ENCODE data around the gene ARAP2.

DNA sequence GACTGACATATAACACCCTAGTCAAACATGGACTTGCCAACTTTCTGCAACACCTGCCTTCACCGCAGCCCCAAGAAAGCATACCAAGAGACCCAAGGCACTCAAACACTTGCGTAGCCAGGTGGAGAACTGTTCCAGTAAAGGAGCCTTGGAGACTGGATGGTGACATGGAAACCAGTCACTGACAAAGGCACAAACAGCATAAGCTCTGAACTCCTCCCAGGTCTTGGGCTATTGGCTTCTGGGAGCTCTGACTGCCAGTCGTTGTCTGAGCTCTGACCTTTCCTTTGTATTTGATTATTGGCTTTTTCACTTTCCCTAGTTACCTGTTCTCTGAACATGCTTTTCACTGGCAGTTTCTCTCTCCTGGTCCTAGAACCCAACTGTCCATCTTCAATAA lies 38.3 kb downstream of the ARAP2 start:
- TF ChIP-seq, protein P1, sequence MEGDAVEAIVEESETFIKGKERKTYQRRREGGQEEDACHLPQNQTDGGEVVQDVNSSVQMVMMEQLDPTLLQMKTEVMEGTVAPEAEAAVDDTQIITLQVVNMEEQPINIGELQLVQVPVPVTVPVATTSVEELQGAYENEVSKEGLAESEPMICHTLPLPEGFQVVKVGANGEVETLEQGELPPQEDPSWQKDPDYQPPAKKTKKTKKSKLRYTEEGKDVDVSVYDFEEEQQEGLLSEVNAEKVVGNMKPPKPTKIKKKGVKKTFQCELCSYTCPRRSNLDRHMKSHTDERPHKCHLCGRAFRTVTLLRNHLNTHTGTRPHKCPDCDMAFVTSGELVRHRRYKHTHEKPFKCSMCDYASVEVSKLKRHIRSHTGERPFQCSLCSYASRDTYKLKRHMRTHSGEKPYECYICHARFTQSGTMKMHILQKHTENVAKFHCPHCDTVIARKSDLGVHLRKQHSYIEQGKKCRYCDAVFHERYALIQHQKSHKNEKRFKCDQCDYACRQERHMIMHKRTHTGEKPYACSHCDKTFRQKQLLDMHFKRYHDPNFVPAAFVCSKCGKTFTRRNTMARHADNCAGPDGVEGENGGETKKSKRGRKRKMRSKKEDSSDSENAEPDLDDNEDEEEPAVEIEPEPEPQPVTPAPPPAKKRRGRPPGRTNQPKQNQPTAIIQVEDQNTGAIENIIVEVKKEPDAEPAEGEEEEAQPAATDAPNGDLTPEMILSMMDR (conservative IDR thresholded peaks at IDR 0.05 in 1 of 2, IDR thresholded peaks at IDR 0.05 in 1 of 2; ENCODE audit: extremely low read depth in 1 of 2, insufficient read depth in 1 of 2, low read depth in 1 of 2, low read length in 2 of 2): no peak
- TF ChIP-seq EZH2 (IDR thresholded peaks at IDR 0.05; ENCODE audit: borderline replicate concordance, low read length): no peak

Data from mammary epithelial cell (primary cell).